Neural progenitor cell (in vitro differentiated cells): ENCODE results near the gene NR2C2AP.

Experiments
- EZH2 ChIP-seq: fragments of 200-600 bp; sonication (generic); IDR thresholded peaks from 2 replicates; pipeline ENCODE4 v1.6.1; 2017; ENCODE audit warnings: antibody characterized with exemption, mild to moderate bottlenecking, moderate library complexity
- EZH2phosphoT487 ChIP-seq: fragments of 200-600 bp; sonication (generic); IDR thresholded peaks from 2 replicates; pipeline ENCODE4 v1.6.1; 2017; ENCODE audit warnings: antibody characterized with exemption
- TF ChIP-seq, protein P1 (sequence below): fragments of 200-600 bp; sonication (generic); IDR thresholded peaks from 2 replicates; pipeline ENCODE4 v1.5.1; 2017; ENCODE audit warnings: antibody characterized with exemption, mild to moderate bottlenecking

- TF ChIP-seq, protein P1, sequence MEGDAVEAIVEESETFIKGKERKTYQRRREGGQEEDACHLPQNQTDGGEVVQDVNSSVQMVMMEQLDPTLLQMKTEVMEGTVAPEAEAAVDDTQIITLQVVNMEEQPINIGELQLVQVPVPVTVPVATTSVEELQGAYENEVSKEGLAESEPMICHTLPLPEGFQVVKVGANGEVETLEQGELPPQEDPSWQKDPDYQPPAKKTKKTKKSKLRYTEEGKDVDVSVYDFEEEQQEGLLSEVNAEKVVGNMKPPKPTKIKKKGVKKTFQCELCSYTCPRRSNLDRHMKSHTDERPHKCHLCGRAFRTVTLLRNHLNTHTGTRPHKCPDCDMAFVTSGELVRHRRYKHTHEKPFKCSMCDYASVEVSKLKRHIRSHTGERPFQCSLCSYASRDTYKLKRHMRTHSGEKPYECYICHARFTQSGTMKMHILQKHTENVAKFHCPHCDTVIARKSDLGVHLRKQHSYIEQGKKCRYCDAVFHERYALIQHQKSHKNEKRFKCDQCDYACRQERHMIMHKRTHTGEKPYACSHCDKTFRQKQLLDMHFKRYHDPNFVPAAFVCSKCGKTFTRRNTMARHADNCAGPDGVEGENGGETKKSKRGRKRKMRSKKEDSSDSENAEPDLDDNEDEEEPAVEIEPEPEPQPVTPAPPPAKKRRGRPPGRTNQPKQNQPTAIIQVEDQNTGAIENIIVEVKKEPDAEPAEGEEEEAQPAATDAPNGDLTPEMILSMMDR: no peak
- TF ChIP-seq EZH2 (no peak), EZH2phosphoT487 (no peak)
Measured at GRCh38 chr19:19170873-19171672, 32.1 kb downstream of the NR2C2AP start.
